Measurements from ENCODE around the gene PHLDA2. TPM values are rescaled to one million over a fixed set of nuclear protein-coding genes. Genes with fewer than 3 reads are reported as not detected.

Gene PHLDA2
- total RNA-seq, 1 experiment from 2014 or later, result 111 TPM

DNA sequence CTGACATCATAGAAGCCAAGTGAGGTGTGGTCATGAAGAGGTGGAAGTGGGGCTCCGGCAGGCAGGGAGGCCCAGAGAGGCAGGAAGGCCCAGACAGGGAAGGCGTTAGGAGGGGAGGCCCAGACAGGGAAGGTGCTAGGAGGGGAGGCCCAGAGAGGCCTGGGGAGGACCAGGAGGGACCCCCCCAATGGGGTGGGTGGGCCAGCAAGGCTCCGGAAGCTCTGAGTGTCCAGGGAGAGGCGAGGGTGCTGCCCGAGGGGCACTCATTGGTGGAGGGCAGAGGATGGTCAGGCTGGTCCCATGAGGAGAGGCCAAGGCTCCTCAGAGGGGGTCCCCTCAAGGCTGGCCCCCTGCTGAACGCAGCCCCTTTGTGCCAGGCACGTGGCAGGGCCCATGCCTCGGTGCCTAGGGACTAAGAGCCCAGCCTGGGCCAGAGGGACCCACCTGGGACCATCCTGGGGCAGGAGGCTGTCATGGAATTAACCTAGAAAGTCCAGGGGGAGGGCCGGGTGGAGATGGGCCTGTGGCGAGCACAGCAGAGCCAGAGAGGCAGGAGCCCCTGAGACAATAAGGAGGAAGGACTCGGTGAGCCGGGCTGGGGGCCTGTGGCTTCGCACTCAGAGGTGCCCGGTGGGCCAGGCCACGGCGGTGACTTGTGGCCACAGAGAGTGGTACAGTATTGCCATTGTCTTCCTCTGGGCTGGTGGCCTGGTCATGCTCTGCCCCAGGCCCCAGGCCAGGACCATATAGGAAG lies 12.2 kb downstream of the PHLDA2 start:
- intact Hi-C loops (cut with micrococcal nuclease; ENCODE audit: unreplicated experiment), result no loop called here
- no peak overlapping the region for H3K27ac Mint-ChIP-seq (ENCODE audit: unreplicated experiment)
- CTCF ChIA-PET, result no interaction called here
- BruUV-seq (replicated peaks), result no TSS peak
- peaks cover 22% of the 10 kb centered on the region for H3K4me1 Mint-ChIP-seq (ENCODE audit: low read depth, unreplicated experiment)
- H3K9me3 Mint-ChIP-seq (ENCODE audit: low read depth, unreplicated experiment), result no peaks in the 10 kb centered on the region
- peaks cover 23% of the 10 kb centered on the region for H3K36me3 Mint-ChIP-seq (ENCODE audit: insufficient read depth, unreplicated experiment)
- no peak for DNase-seq
- no peak overlapping the region for H3K4me3 Mint-ChIP-seq (ENCODE audit: low read depth, unreplicated experiment)
- H3K27me3 Mint-ChIP-seq (ENCODE audit: unreplicated experiment), result no peaks in the 10 kb centered on the region
- TF ChIP-seq, protein P1, sequence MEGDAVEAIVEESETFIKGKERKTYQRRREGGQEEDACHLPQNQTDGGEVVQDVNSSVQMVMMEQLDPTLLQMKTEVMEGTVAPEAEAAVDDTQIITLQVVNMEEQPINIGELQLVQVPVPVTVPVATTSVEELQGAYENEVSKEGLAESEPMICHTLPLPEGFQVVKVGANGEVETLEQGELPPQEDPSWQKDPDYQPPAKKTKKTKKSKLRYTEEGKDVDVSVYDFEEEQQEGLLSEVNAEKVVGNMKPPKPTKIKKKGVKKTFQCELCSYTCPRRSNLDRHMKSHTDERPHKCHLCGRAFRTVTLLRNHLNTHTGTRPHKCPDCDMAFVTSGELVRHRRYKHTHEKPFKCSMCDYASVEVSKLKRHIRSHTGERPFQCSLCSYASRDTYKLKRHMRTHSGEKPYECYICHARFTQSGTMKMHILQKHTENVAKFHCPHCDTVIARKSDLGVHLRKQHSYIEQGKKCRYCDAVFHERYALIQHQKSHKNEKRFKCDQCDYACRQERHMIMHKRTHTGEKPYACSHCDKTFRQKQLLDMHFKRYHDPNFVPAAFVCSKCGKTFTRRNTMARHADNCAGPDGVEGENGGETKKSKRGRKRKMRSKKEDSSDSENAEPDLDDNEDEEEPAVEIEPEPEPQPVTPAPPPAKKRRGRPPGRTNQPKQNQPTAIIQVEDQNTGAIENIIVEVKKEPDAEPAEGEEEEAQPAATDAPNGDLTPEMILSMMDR (IDR thresholded peaks at IDR 0.05; ENCODE audit: unreplicated experiment), result no peak

DNA sequence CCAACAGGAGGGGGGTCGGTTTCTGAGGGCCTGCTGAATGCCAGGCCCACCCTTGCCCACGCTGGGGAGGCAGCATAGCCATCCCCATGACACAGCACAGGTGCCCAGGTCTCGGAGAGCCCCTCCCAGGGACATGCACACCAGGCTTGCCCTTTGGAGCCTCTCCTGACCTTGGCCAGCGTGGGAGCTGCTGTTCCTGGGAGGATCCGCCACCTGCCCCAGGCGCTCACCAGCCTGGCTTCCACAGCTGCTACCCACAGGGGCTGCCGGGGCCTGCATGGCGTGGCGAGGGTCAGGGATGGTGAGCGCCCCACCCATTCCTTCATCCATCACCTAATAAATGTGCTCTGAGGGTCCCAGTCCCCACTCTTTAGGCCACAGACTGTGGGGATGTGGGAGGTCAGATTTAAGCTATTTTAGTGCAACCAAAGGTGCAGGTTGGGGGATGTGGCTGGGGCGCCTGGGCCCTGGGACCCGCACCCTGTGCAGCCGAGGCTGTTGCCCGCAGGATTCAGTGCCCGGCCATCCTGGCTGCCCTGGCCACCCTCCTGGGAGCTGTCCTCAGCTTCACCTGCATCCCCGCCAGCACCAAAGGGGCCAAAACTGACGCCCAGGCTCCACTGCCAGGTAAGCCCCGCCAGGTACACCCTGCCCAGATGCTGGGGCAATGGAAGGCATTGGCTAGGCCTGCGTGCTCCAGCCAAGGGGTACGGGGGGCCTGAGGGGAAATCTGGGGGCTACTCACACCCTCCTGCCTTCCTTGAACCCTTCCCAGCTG lies 12.9 kb downstream of the PHLDA2 start:
- no peak overlapping the region for H3K4me3 Mint-ChIP-seq (ENCODE audit: low read depth, unreplicated experiment)
- no peak overlapping the region for H3K27ac Mint-ChIP-seq (ENCODE audit: unreplicated experiment)
- peaks cover 31% of the 10 kb centered on the region for H3K36me3 Mint-ChIP-seq (ENCODE audit: insufficient read depth, unreplicated experiment)
- TF ChIP-seq, protein P1 (IDR thresholded peaks at IDR 0.05; ENCODE audit: unreplicated experiment), result no peak
- H3K27me3 Mint-ChIP-seq (ENCODE audit: unreplicated experiment), result no peaks in the 10 kb centered on the region
- no TSS peak for BruUV-seq (replicated peaks)
- no peak for DNase-seq
- no peaks in the 10 kb centered on the region for H3K9me3 Mint-ChIP-seq (ENCODE audit: low read depth, unreplicated experiment)
- CTCF ChIA-PET, result interaction anchor here (1.6 kb wide), 1 partner anchor 10 kb away, joined by 3 read pairs; no protein-coding TSS in a partner anchor
- H3K4me1 Mint-ChIP-seq (ENCODE audit: low read depth, unreplicated experiment), result peaks cover 29% of the 10 kb centered on the region
- intact Hi-C loops (cut with micrococcal nuclease; ENCODE audit: unreplicated experiment), result no loop called here

DNA sequence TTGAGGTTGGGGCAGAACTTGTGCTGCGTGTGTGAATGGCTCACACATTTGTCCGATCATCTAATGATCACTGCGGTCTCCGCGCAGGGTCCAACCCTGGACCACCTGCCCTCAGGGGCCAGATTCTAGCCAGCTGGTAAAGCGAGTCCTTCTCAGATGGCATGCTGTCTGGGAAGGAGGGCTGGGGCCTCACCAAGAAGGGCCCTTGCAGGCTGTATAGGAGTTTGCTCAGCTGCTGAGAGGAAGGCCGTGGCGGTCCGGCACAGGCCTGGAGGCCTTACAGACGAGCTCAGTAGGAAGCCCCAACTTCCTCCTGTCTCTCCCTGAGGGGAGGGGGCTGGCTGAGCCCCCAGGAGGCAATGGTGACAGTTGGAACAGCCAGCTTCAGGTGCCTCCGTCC lies 13.7 kb downstream of the PHLDA2 start:
- Mint-ChIP-seq H3K4me3 (ENCODE audit: low read depth, unreplicated experiment) (no peak overlapping the region), H3K27me3 (ENCODE audit: unreplicated experiment) (no peaks in the 10 kb centered on the region), H3K27ac (ENCODE audit: unreplicated experiment) (no peak overlapping the region), H3K36me3 (ENCODE audit: insufficient read depth, unreplicated experiment) (peaks cover 39% of the 10 kb centered on the region), H3K9me3 (ENCODE audit: low read depth, unreplicated experiment) (no peaks in the 10 kb centered on the region), H3K4me1 (ENCODE audit: low read depth, unreplicated experiment) (peaks cover 38% of the 10 kb centered on the region)
- CTCF ChIA-PET, result interaction anchor here (1.6 kb wide), 1 partner anchor 11 kb away, joined by 3 read pairs; no protein-coding TSS in a partner anchor
- DNase-seq, result no peak
- TF ChIP-seq, protein P1 (IDR thresholded peaks at IDR 0.05; ENCODE audit: unreplicated experiment), result no peak
- BruUV-seq (replicated peaks), result no TSS peak
- intact Hi-C loops (cut with micrococcal nuclease; ENCODE audit: unreplicated experiment), result no loop called here

DNA sequence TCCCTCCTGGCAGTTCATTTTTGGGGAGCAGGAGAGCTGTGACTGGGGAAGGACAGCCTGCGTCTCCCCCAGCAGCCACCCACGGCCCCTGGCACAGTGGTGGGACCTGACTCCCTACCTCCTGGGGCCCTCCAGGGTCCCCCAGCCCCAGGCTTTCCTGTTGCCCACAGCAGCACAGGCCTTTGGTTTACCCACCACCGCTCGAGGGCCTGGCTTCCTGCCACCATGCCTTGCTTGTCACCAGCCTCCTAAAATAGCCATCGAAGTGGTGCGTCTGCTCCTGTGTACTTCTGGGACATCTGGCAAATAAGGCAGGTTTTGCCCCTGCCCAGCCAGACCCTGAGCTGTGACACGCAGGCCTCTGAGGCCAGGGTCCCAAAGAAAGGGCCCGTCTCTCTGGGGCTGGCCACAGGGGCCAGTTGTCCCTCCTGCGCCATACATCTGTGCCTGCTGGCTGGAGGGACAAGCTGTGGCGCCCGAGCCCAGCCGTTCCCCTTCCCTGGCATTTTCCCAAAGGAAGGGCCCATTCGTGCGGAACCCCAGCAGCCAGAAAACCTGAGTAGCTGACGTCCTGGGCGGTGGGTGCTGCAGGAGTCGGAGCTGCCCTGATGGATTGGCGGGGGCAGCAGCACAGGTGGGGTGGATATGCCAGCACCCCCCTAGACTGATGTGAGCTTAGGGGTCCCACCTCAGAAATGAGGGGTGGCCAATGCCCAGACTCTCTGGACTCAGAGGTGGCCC lies 14.6 kb downstream of the PHLDA2 start:
- Mint-ChIP-seq H3K4me3 (ENCODE audit: low read depth, unreplicated experiment) (no peak overlapping the region), H3K27ac (ENCODE audit: unreplicated experiment) (no peak overlapping the region), H3K27me3 (ENCODE audit: unreplicated experiment) (no peaks in the 10 kb centered on the region), H3K36me3 (ENCODE audit: insufficient read depth, unreplicated experiment) (peaks cover 42% of the 10 kb centered on the region), H3K4me1 (ENCODE audit: low read depth, unreplicated experiment) (peaks cover 44% of the 10 kb centered on the region), H3K9me3 (ENCODE audit: low read depth, unreplicated experiment) (no peaks in the 10 kb centered on the region)
- CTCF ChIA-PET, result no interaction called here
- intact Hi-C loops (cut with micrococcal nuclease; ENCODE audit: unreplicated experiment), result no loop called here
- DNase-seq, result no peak
- TF ChIP-seq, protein P1 (IDR thresholded peaks at IDR 0.05; ENCODE audit: unreplicated experiment), result no peak
- BruUV-seq (replicated peaks), result no TSS peak
